Measurements from ENCODE around the gene TSPEAR.

- TF ChIP-seq CTCF (IDR thresholded peaks at IDR 0.05; ENCODE audit: low read depth, low read length, poor library complexity, severe bottlenecking) (no peak), EZH2phosphoT487 (IDR thresholded peaks at IDR 0.05; ENCODE audit: borderline replicate concordance, low read length) (no peak)
Measured at GRCh38 chr21:44692798-44693512, 18.4 kb downstream of the TSPEAR start.

All from DOHH2 (cell line).